Measurements from ENCODE around the gene EMSY. TPM values are rescaled to one million over a fixed set of nuclear protein-coding genes. Genes with fewer than 3 reads are reported as not detected.

Gene EMSY
- total RNA-seq, 2 experiments from 2014 or later: 19.7 TPM

- no peak for DNase-seq
- no peaks in the 10 kb centered on the region for H3K27me3 Mint-ChIP-seq
- no peak overlapping the region for H3K27ac Mint-ChIP-seq
- H3K4me3 Mint-ChIP-seq: no peak overlapping the region
- no peaks in the 10 kb centered on the region for H3K9me3 Mint-ChIP-seq
- peaks cover 19% of the 10 kb centered on the region for H3K36me3 Mint-ChIP-seq
- peaks cover 1% of the 10 kb centered on the region for H3K4me1 Mint-ChIP-seq
Measured at GRCh38 chr11:76471382-76471781, 26.6 kb downstream of the EMSY start.

- Mint-ChIP-seq H3K27me3 (no peaks in the 10 kb centered on the region), H3K4me1 (peaks cover 9% of the 10 kb centered on the region), H3K9me3 (peaks cover 14% of the 10 kb centered on the region), H3K36me3 (peaks cover 59% of the 10 kb centered on the region), H3K4me3 (no peak overlapping the region), H3K27ac (no peak overlapping the region)
- no peak for DNase-seq
Measured at GRCh38 chr11:76480241-76480640, 35.4 kb downstream of the EMSY start.

- Mint-ChIP-seq H3K27ac (no peak overlapping the region), H3K4me1 (peaks cover 8% of the 10 kb centered on the region), H3K36me3 (peaks cover 22% of the 10 kb centered on the region), H3K4me3 (no peak overlapping the region), H3K27me3 (no peaks in the 10 kb centered on the region), H3K9me3 (no peaks in the 10 kb centered on the region)
- no peak for DNase-seq
Measured at GRCh38 chr11:76491644-76492043, 46.8 kb downstream of the EMSY start.

GRCh38 chr11:76493040-76493439, 48.2 kb downstream of the EMSY start:
- Mint-ChIP-seq H3K4me3 (no peak overlapping the region), H3K9me3 (no peaks in the 10 kb centered on the region), H3K36me3 (peaks cover 20% of the 10 kb centered on the region), H3K27me3 (no peaks in the 10 kb centered on the region), H3K27ac (no peak overlapping the region), H3K4me1 (peaks cover 8% of the 10 kb centered on the region)
- no peak for DNase-seq

GRCh38 chr11:76493626-76494539, 49.1 kb downstream of the EMSY start:
- Mint-ChIP-seq H3K4me1 (peaks cover 8% of the 10 kb centered on the region), H3K9me3 (no peaks in the 10 kb centered on the region), H3K27ac (no peak overlapping the region), H3K27me3 (no peaks in the 10 kb centered on the region), H3K36me3 (peaks cover 15% of the 10 kb centered on the region), H3K4me3 (no peak overlapping the region)
- no peak for DNase-seq

GRCh38 chr11:76495019-76495418, 50.2 kb downstream of the EMSY start:
- Mint-ChIP-seq H3K27me3 (no peaks in the 10 kb centered on the region), H3K27ac (no peak overlapping the region), H3K36me3 (peaks cover 15% of the 10 kb centered on the region), H3K4me1 (peaks cover 8% of the 10 kb centered on the region), H3K4me3 (no peak overlapping the region), H3K9me3 (no peaks in the 10 kb centered on the region)
- no peak for DNase-seq

- no peak overlapping the region for H3K4me3 Mint-ChIP-seq
- DNase-seq: no peak
- no peak overlapping the region for H3K27ac Mint-ChIP-seq
- no peaks in the 10 kb centered on the region for H3K27me3 Mint-ChIP-seq
- peaks cover 4% of the 10 kb centered on the region for H3K9me3 Mint-ChIP-seq
- H3K4me1 Mint-ChIP-seq: peaks cover 4% of the 10 kb centered on the region
- peaks cover 21% of the 10 kb centered on the region for H3K36me3 Mint-ChIP-seq
Measured at GRCh38 chr11:76496174-76496573, 51.4 kb downstream of the EMSY start.

GRCh38 chr11:76501526-76502202, 56.8 kb downstream of the EMSY start:
- Mint-ChIP-seq H3K27me3 (no peaks in the 10 kb centered on the region), H3K4me3 (no peak overlapping the region), H3K36me3 (peaks cover 29% of the 10 kb centered on the region), H3K27ac (no peak overlapping the region), H3K9me3 (peaks cover 9% of the 10 kb centered on the region), H3K4me1 (no peaks in the 10 kb centered on the region)
- DNase-seq: no peak

- no peak overlapping the region for H3K27ac Mint-ChIP-seq
- peaks cover 6% of the 10 kb centered on the region for H3K4me1 Mint-ChIP-seq
Measured at GRCh38 chr11:76506833-76507232, 62.0 kb downstream of the EMSY start.

GRCh38 chr11:76510060-76511047, 65.5 kb downstream of the EMSY start:
- Mint-ChIP-seq H3K27me3 (no peaks in the 10 kb centered on the region), H3K27ac (no peak overlapping the region), H3K9me3 (no peaks in the 10 kb centered on the region), H3K4me1 (peaks cover 6% of the 10 kb centered on the region), H3K4me3 (no peak overlapping the region), H3K36me3 (peaks cover 12% of the 10 kb centered on the region)
- no peak for DNase-seq

More at GRCh38 chr11:76506833-76507232, 62.0 kb downstream of the EMSY start:
- Mint-ChIP-seq H3K9me3 (no peaks in the 10 kb centered on the region), H3K27me3 (no peaks in the 10 kb centered on the region), H3K4me3 (no peak overlapping the region), H3K36me3 (peaks cover 15% of the 10 kb centered on the region)
- no peak for DNase-seq

GRCh38 chr11:76512851-76513653, 68.2 kb downstream of the EMSY start:
- Mint-ChIP-seq H3K36me3 (peaks cover 6% of the 10 kb centered on the region), H3K27ac (no peak overlapping the region), H3K4me1 (peaks cover 5% of the 10 kb centered on the region), H3K27me3 (no peaks in the 10 kb centered on the region), H3K4me3 (no peak overlapping the region), H3K9me3 (no peaks in the 10 kb centered on the region)
- no peak for DNase-seq

- no peak overlapping the region for H3K27ac Mint-ChIP-seq
- H3K4me1 Mint-ChIP-seq: peaks cover 3% of the 10 kb centered on the region
- no peaks in the 10 kb centered on the region for H3K9me3 Mint-ChIP-seq
- H3K27me3 Mint-ChIP-seq: no peaks in the 10 kb centered on the region
- H3K36me3 Mint-ChIP-seq: peaks cover 4% of the 10 kb centered on the region
- no peak overlapping the region for H3K4me3 Mint-ChIP-seq
- no peak for DNase-seq
Measured at GRCh38 chr11:76513654-76514034, 68.8 kb downstream of the EMSY start.

- Mint-ChIP-seq H3K4me1 (peaks cover under 1% of the 10 kb centered on the region), H3K4me3 (no peak overlapping the region), H3K27me3 (no peaks in the 10 kb centered on the region), H3K36me3 (peaks cover 4% of the 10 kb centered on the region), H3K9me3 (no peaks in the 10 kb centered on the region), H3K27ac (no peak overlapping the region)
- DNase-seq: no peak
Measured at GRCh38 chr11:76515494-76515893, 70.7 kb downstream of the EMSY start.

GRCh38 chr11:76523147-76523546, 78.3 kb downstream of the EMSY start:
- no peak for DNase-seq
- Mint-ChIP-seq H3K4me3 (no peak overlapping the region), H3K4me1 (no peaks in the 10 kb centered on the region), H3K9me3 (no peaks in the 10 kb centered on the region), H3K27me3 (no peaks in the 10 kb centered on the region), H3K36me3 (peaks cover 10% of the 10 kb centered on the region), H3K27ac (no peak overlapping the region)

Data from activated naive CD8-positive, alpha-beta T cell treated with anti-CD3 and anti-CD28 coated beads for 36 hours (primary cell).